HG03159 (cell line): ENCODE results near the gene ADIPOR2.

Source experiments
- ATAC-seq: cut with Tn5 transposase; IDR thresholded peaks from one replicate; pipeline ENCODE4 v1.9.1; 2021; ENCODE audit warnings: mild to moderate bottlenecking, moderate library complexity; ENCODE audit not compliant: unreplicated experiment

The ADIPOR2 gene

GRCh38 chr12:1768615-1769014 lies 77.7 kb downstream of the ADIPOR2 start:
- no peak for ATAC-seq

GRCh38 chr12:1769809-1770494 lies 79.1 kb downstream of the ADIPOR2 start:
- no peak for ATAC-seq

DNA sequence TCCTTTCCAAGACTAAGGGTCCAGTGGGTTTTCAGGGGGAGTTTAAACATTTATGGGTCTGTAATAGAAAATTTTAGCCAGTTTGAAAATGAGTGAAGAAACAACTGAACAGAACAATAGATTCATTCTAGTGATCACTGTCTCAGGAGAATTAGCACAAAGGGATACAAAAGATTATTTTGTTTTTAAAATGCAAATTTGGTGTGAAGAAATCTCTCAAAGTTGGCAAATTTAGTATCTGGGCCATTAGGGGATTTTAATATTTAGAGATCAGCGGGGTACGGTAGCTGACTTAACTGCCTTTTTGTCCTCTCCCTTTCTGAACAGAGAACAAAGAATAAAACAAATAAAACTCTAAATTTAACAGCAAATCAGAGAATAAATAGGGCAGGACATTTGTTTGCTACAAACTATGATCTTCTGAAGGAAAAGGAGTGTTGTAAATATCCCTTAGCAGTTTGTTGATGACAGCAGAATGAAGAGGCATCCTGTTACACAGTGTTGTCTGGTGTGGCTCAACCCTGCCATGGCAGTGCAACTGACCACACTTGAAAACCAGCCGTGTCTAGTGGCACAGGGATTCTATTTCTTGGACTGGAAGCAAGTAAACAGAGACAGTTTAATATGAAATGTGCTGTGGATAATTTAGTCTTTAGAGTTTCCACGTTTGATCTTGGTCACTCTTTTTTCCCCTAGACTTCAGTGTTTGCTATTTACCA lies 83.2 kb downstream of the ADIPOR2 start:
- no peak for ATAC-seq

- ATAC-seq = no peak
Observed at GRCh38 chr12:1776170-1776921, 85.5 kb downstream of the ADIPOR2 start.

DNA sequence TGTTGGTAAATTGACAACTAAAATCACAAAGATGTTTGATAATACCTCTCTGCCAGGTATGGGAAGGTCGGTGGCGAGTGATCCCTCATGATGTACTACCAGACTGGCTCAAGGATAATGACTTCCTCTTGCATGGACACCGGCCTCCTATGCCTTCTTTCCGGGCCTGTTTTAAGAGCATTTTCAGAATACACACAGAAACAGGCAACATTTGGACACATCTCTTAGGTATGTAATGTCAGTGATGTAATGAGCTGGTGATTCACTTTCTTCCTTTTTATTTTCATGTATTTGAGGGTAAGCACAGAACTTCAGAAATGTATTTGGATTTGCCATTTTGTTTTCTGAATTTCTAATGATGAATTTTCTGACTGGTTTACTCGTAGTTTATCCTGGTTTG lies 86.9 kb downstream of the ADIPOR2 start:
- no peak for ATAC-seq

GRCh38 chr12:1778911-1779310 lies 88.0 kb downstream of the ADIPOR2 start:
- ATAC-seq = no peak

DNA sequence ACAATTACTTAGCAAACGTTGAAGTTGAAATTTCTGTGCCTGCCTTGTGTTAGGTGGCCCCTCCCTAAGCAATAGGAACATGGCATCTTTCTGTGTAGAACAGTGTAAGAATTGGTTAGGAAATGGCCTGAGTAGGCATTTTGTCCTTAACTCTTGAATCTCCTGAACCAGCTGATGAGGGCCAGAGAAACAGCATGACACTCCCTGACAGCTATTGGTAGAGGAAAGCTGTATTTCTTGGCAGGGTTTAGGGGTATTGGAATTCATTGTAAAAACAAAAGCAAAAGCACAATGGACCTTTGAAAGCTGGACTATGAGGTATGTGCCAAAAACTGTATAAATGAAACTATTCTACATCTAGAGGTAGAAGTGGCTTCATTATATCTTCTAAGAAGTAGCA lies 88.9 kb downstream of the ADIPOR2 start:
- no peak for ATAC-seq

- ATAC-seq = no peak
Observed at GRCh38 chr12:1781772-1782171, 90.9 kb downstream of the ADIPOR2 start.

DNA sequence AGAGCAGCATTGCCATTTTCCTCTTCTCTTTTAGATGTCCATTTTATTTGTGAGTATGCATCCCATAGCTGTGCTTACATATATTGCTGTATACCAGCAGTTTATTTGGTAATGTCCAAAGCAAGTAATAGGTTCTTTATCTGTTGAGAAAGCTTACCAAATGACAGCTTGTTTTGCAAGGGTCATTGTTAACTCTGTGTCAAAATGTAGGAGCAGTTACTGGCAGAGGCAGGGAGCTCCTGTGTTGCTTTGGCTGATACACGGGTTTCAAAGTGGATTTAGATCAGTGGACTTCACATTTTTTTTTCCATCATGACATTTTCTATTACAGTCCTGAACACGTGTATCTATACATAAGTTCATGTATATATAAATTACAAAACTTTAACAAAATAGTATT lies 91.3 kb downstream of the ADIPOR2 start:
- ATAC-seq = no peak

- ATAC-seq = no peak
Observed at GRCh38 chr12:1787714-1788113, 96.8 kb downstream of the ADIPOR2 start.

- no peak for ATAC-seq
Observed at GRCh38 chr12:1790444-1790843, 99.6 kb downstream of the ADIPOR2 start.

GRCh38 chr12:1791104-1791841 lies 100.4 kb downstream of the ADIPOR2 start:
- no peak for ATAC-seq

GRCh38 chr12:1792406-1792805 lies 101.5 kb downstream of the ADIPOR2 start:
- no peak for ATAC-seq

GRCh38 chr12:1793426-1794210 lies 102.7 kb downstream of the ADIPOR2 start:
- no peak for ATAC-seq

GRCh38 chr12:1794440-1795090 lies 103.7 kb downstream of the ADIPOR2 start:
- no peak for ATAC-seq

DNA sequence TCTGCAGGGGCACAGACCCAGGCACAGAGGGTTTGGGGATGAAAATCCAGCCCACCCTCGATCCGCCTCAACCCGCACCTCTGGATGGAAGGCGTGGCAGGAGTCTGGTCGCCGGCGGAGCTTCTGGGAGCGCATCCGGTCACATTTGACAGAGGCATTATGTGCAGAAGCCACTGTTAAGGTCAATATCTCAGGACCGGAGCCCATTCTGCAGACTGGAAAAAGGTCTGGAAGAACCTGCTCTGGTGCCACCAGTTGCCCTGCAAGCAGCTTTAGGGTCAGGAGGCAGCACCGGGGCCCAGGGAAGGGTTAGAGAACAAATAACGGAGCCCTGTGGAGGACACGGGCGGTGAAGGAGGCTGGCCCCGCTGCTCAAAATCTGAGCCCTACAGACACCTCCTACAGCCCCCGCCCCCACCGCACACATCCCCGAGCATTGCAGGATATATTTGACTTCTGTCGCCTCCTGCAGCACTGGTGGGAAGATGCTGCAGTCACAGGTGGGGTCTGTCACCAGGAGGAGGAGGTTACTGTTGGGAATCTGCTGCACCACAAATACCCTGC lies 104.4 kb downstream of the ADIPOR2 start:
- no peak for ATAC-seq

DNA sequence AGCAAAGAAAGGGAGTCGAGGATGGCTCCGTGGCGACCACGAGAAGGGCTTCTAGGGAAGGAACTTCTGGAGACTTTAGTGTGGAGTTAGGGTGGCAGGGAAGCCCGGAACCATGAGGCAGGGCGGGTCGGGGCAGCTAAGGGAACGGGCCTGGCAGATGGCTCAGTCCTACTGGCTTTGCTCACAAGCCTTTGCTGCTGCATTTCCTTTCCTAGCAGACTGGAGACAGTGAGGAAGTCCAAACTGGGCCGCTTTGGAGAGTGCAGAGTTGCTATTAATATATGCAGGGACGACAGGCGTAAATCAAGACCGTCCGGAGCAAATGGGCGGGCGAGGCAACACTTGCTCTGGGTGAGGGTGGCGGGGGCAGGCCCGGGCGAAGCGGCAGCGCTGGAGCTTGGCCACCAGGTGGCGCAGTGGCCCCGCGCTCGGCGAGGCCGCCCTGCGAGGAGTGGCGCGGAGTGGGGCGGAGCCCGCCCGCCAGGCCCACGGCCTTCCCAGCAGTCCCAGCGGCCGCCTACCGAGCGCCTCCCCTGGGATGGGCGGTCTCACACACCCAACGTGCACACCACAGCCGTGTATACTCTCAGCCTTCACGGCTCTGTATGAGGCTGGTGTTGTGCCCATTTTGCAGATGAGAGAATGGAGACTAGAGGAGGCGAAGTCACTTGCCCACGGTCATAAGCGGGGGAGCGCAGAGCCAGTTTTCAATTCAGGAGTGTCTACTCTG lies 105.1 kb downstream of the ADIPOR2 start:
- peak; percentile 90 for ATAC-seq

GRCh38 chr12:1796515-1797010 lies 105.7 kb downstream of the ADIPOR2 start:
- peak; percentile 24 for ATAC-seq
